ENCODE data around the gene CEP162.
"Not testable (repeated sequence)": the region's sequence is repeated elsewhere in the genome, so short reads cannot be mapped to it uniquely, and the experiment has no call there.

GRCh38 chr6:84244416-84245081, 17.1 kb upstream of the CEP162 start:
- TF ChIP-seq CTCF (IDR thresholded peaks at IDR 0.05; ENCODE audit: poor library complexity); EZH2phosphoT487 (IDR thresholded peaks at IDR 0.05; ENCODE audit: low read depth, severe bottlenecking, unreplicated experiment): not testable (repeated sequence)

Data from hepatocyte (in vitro differentiated cells).